GM18861 (cell line): ENCODE results near the gene MILR1.
A peak's percentile ranks its signal among the peaks of the same experiment; 100 is the strongest.
"Not testable (repeated sequence)": the region's sequence is repeated elsewhere in the genome, so short reads cannot be mapped to it uniquely, and the experiment has no call there.

ENCODE experiments used
- ATAC-seq: cut with Tn5 transposase; IDR thresholded peaks from one replicate; pipeline ENCODE4 v1.9.1; 2021; ENCODE audit not compliant: unreplicated experiment

MILR1 gene

GRCh38 chr17:64466834-64467233, 17.9 kb downstream of the MILR1 start:
- not testable (repeated sequence) for ATAC-seq

- no peak for ATAC-seq
These were observed 21.7 kb downstream of the MILR1 start for GRCh38 chr17:64470625-64471024.

GRCh38 chr17:64471440-64471839, 22.5 kb downstream of the MILR1 start:
- no peak for ATAC-seq

GRCh38 chr17:64472564-64472963, 23.6 kb downstream of the MILR1 start:
- no peak for ATAC-seq

- ATAC-seq = no peak
These were observed 28.9 kb downstream of the MILR1 start for GRCh38 chr17:64477849-64478248.

- no peak for ATAC-seq
These were observed 32.0 kb downstream of the MILR1 start for GRCh38 chr17:64480951-64481350.

GRCh38 chr17:64484380-64484779, 35.5 kb downstream of the MILR1 start:
- no peak for ATAC-seq

- ATAC-seq = no peak
These were observed 39.4 kb downstream of the MILR1 start for GRCh38 chr17:64488301-64488700.

- ATAC-seq = no peak
These were observed 42.3 kb downstream of the MILR1 start for GRCh38 chr17:64491034-64491860.

- no peak for ATAC-seq
These were observed 43.1 kb downstream of the MILR1 start for GRCh38 chr17:64491994-64492393.

GRCh38 chr17:64492481-64493109, 43.7 kb downstream of the MILR1 start:
- ATAC-seq = no peak

GRCh38 chr17:64494121-64494520, 45.2 kb downstream of the MILR1 start:
- no peak for ATAC-seq

GRCh38 chr17:64495300-64495699, 46.4 kb downstream of the MILR1 start:
- not testable (repeated sequence) for ATAC-seq

GRCh38 chr17:64496348-64496785, 47.5 kb downstream of the MILR1 start:
- no peak for ATAC-seq

GRCh38 chr17:64496786-64497564, 48.1 kb downstream of the MILR1 start, which contains the start of gene POLG2:
TSS of gene POLG2 (minus strand) at chr17:64497054. CDS start at chr17:64496968, 86 bp downstream.
- peak; percentile 57 for ATAC-seq

- peak; percentile 6 for ATAC-seq
These were observed 48.7 kb downstream of the MILR1 start for GRCh38 chr17:64497565-64498035.

- no peak for ATAC-seq
These were observed 49.6 kb downstream of the MILR1 start for GRCh38 chr17:64498308-64499203.

GRCh38 chr17:64499805-64500486, 51.0 kb downstream of the MILR1 start:
- no peak for ATAC-seq

GRCh38 chr17:64500487-64500859, 51.6 kb downstream of the MILR1 start:
- no peak for ATAC-seq
